ENCODE measurements around the gene BSDC1. TPM values are rescaled to one million over a fixed set of nuclear protein-coding genes. Genes with fewer than 3 reads are reported as not detected.

The BSDC1 gene
- total RNA-seq, 1 donor from 2014 or later = 90.1 TPM

DNA sequence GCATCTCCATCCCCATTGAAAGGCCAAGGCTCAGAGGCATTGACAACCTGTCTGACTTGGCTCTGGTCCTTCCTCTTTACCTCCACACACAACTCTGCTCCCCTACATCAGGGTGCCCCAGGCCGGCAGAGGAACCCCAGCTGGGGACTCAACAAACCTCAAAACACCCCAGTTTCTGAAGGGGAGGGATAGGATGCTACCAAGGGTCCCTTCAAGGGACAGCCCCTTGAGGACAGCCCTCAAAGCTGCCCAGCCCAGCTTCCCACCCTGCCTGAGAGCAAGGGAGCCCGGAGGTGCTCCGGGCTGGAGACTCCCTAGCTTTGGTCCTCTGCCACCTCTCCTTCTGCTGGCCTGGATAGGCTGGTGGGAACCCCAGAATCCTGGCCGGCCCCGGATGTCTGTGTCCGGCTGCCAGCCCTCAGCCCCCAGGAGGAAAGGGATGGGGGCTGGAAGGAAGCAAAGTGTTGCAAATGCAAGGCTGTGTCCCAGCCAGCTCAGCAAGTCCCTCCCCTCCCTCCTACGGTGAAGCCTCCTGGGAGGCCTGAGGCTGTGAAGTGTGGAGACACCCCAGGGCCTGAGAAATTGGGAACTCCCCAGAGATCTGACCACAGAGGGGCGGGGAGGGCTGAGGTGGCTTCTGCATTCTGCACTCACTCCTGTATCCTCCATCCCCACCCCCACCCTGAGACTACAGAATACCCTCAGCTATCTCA lies 57.1 kb downstream of the BSDC1 start:
- DNase-seq (ENCODE audit: low read depth) = peak; percentile 76

DNA sequence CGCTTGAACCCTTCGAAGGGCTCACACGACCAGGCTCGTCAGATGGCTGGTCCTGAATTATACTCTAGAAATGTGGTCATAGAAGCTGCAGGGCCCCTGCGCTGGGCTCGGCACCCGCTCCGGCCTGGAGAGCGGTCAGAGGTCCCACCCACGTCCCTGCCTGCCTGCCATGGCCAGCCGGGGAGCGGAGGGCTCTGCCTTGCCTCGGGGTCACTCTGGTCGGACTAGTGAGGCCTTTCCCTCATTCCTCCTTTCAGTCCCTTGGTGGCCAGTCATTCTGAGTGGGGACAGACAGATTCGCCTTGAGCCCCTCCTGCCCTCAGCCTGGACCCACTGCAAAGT lies 57.7 kb downstream of the BSDC1 start:
- DNase-seq (ENCODE audit: low read depth) = no peak

GRCh38 chr1:32335790-32336590 lies 58.3 kb downstream of the BSDC1 start, which contains the start of gene MARCKSL1:
Gene MARCKSL1, minus strand, starts transcription at chr1:32336233. Its CDS starts 200 bp downstream, at chr1:32336033.
- DNase-seq (ENCODE audit: low read depth) = no peak

DNA sequence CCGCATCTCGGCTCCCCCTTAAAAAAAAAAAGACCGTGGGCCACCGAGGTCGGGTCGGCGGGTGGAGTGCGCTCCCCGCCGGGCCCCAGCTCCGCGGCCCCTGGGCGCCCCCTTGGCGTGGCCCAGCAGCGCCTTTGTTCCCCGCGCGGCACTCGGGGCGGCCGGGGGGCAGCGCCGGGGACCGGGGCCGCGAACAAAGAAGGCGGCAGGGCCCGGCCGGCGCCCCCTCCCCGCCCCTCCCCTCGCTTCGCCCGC lies 58.8 kb downstream of the BSDC1 start:
- no peak for DNase-seq (ENCODE audit: low read depth)

DNA sequence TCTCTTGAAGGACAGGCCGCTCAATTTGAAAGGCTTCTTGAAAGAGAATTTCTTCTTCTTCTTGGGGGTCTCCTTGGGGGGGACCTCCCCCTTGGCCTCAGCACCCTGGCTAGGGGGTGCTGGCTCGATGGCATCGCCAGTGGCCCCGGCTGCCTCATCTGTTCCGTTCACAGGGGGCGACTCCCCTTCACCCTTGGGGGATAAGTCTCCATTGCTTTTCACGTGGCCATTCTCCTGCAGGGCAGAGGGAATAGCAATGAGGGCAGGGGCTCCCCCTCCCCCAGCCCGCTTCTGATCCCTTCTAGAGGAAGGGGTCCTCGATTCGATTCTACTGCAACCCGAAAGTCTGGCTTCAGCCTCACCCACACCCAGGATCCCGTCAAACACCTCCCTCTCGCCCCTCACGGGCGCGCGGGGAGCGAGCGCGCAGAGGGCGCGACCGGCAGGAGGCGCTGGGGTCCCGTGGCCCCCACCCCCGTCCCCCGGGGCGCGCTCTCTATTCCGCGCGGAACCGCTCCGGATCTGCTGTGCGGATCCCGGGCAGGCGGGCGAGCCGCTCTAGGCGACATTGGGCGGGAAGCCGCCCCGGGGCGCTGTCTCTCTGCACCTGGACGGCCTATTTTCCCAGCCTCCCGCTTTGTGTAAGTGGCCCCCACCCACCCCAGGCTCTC lies 59.2 kb downstream of the BSDC1 start:
- no peak for DNase-seq (ENCODE audit: low read depth)

DNA sequence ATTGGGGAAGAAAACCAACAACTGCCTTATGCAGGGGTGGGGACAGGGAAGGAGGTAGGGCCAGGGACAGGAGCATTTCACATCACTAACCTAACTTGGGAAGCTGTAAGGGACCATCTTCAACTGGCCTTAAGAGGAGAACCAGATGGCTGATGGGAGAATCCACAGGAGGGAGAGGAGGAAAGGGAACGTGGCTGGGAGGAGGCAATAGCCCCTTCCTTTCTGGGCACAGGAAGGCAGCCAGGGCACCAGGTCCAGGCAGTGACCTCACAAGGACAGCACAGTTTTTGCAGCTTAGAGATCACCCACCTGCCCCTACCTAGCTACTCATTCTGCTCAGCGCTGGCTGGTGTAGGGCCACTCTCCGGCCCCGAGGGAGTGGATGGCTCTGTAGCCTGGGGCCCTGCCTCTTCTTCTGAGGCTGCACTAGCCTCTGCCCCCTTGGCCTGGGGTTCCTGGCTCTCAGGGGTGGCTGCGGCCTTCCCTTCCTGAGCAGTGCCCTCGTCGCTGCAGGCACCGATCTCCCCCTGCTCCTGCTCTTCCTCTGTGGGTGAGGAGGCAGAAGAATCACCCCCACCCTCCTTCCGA lies 59.9 kb downstream of the BSDC1 start:
- no peak for DNase-seq (ENCODE audit: low read depth)

DNA sequence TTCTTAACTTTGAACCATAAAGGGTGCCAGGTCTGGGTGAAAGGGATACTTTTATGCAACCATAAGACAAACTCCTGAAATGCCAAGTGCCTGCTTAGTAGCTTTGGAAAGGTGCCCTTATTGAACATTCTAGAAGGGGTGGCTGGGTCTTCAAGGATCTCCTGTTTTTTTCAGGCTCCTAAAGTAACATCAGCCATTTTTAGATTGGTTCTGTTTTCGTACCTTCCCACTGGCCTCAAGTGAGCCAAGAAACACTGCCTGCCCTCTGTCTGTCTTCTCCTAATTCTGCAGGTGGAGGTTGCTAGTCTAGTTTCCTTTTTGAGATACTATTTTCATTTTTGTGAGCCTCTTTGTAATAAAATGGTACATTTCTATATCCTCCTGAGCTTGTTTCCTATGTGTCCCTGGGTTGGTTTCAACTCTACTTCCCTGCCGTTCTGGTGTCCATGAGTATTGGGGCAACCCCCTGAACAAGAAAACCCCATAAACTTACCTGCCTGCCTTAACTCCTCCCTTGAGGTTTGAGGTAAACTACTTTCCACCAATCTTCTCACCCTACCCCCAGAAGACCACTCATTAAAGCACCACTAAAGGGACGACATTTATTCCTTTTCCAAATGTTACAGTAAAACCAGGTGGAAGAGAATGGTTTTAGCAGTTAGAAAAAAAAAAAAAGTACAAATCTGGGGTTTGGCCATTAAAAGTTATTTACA lies 60.8 kb downstream of the BSDC1 start:
- DNase-seq (ENCODE audit: low read depth) = no peak

GRCh38 chr1:32332290-32333079 lies 61.8 kb downstream of the BSDC1 start:
- no peak for DNase-seq (ENCODE audit: low read depth)

DNA sequence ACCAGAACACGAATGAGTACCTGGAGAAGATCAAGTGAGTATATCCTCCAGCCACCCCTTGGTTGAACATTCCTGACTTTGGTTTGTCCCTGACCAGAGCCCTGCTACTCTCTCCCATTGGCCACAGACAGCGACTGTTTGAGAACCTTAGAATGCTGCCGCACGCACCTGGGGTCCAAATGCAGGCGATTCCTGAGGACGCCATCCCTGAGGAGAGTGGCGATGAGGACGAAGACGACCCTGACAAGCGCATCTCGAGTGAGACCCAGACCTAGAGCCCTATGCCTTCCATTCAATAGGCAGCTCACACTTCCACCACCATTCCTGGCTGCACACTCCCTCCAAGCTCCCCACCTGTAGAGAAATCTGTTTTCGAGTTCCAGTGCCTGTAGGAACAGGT lies 62.7 kb downstream of the BSDC1 start:
- DNase-seq (ENCODE audit: low read depth) = no peak

DNA sequence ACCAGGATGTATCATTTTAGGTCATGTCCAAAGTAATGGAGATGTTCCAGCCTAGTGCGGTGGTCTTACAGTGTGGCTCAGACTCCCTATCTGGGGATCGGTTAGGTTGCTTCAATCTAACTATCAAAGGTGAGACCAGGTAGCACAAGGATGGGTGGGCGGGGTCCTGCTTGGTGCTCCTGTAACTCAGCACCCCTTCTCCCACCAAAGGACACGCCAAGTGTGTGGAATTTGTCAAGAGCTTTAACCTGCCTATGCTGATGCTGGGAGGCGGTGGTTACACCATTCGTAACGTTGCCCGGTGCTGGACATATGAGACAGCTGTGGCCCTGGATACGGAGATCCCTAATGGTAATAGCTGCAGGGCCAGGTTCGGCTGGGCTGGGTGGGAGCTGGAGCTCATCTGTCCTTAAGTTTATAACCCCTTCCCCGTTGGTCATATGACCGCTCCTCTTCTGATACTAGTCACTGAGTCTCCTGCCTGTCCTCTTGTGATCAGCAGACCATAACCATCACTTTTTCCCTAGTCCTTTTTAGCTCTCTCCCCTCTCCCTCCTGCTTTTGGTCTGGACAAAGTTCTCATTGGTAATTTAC lies 63.6 kb downstream of the BSDC1 start:
- DNase-seq (ENCODE audit: low read depth) = no peak

DNA sequence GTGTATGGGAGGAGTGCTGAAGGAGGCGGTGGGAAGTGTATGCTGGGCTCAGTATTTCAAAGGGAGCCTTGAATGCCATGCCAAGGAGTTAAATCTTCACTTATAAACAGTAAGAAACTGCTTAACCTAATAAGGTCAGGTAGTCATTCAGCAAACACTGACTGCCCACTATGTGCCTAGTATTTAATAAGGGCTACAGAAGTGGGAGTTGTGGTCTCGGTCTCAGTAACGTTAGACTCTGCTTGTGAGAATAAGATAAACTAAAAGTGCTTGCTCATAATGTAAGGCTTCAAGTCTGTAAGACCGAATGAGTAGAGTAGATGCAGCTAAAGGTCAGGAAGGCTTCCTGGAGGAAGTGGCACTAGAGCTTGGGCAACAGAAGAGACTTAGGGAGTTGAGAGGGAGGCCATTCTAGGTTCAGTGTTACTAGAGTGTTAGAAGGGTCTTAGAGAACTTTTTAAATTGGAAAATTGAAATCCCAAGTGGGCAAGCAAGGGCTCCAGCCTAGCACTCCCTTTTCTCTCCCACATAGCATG lies 64.2 kb downstream of the BSDC1 start:
- no peak for DNase-seq (ENCODE audit: low read depth)

GRCh38 chr1:32327204-32327603 lies 67.0 kb downstream of the BSDC1 start:
- DNase-seq (ENCODE audit: low read depth) = no peak

GRCh38 chr1:32321712-32322291 lies 72.4 kb downstream of the BSDC1 start:
- no peak for DNase-seq (ENCODE audit: low read depth)

- DNase-seq (ENCODE audit: low read depth) = no peak
Measured at GRCh38 chr1:32318127-32318869, 75.9 kb downstream of the BSDC1 start.

DNA sequence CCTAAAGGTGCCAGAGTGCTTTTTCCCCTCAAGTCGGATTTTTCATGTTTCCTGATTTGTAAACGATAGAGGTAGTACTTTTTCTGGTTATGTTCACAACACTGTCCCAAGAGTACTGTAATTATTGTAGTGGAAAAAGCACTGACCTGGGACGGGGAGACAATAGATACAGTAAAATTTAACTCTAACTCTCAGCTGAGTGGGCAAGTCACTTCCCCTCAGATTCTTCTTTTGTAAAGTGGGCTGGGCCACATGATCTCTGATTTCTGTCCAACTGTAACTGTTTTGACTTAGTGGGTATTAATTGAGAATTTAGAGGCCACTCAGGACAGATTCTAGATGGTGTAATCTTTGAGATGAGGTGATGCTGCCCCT lies 77.4 kb downstream of the BSDC1 start:
- DNase-seq (ENCODE audit: low read depth) = no peak
